Measurements from ENCODE around the gene PRMT7.
A peak's percentile ranks its signal among the peaks of the same experiment; 100 is the strongest.

PRMT7 gene

GRCh38 chr16:68310774-68311511 lies at the start of gene PRMT7, which contains the start of gene SLC7A6OS:
TSS of gene PRMT7 (plus strand) at chr16:68311019. CDS start at chr16:68315980, 4,961 bp downstream.
TSS of gene SLC7A6OS (minus strand) at chr16:68310946. CDS start at chr16:68310926, 20 bp downstream.
- DNase-seq, result peak; percentile 85 to 87

GRCh38 chr16:68263559-68264127 lies 47.2 kb upstream of the PRMT7 start:
- no peak for DNase-seq

- DNase-seq, result peak; percentile 79 to 81
These were observed 46.4 kb upstream of the PRMT7 start, which contains the start of gene SLC7A6 for GRCh38 chr16:68264128-68265077. TSS of gene SLC7A6 (plus strand) at chr16:68264526. CDS start at chr16:68274727, 10,201 bp downstream.

- DNase-seq, result peak; percentile 51 to 53
These were observed 45.5 kb upstream of the PRMT7 start for GRCh38 chr16:68265078-68265920.

GRCh38 chr16:68267612-68268405 lies 43.0 kb upstream of the PRMT7 start:
- no peak for DNase-seq

- DNase-seq, result no peak
These were observed 41.0 kb upstream of the PRMT7 start for GRCh38 chr16:68269793-68270192.

GRCh38 chr16:68270353-68270752 lies 40.5 kb upstream of the PRMT7 start:
- DNase-seq, result no peak

- peak; percentile 35 to 45 for DNase-seq
These were observed 38.2 kb upstream of the PRMT7 start for GRCh38 chr16:68272507-68273209.

GRCh38 chr16:68273459-68273858 lies 37.4 kb upstream of the PRMT7 start:
- DNase-seq, result no peak

GRCh38 chr16:68273896-68274295 lies 36.9 kb upstream of the PRMT7 start:
- DNase-seq, result no peak

- no peak for DNase-seq
These were observed 36.4 kb upstream of the PRMT7 start for GRCh38 chr16:68274441-68274840.

GRCh38 chr16:68275611-68276191 lies 35.1 kb upstream of the PRMT7 start:
- no peak for DNase-seq

- DNase-seq, result no peak
These were observed 34.6 kb upstream of the PRMT7 start for GRCh38 chr16:68276223-68276622.

- no peak for DNase-seq
These were observed 30.9 kb upstream of the PRMT7 start for GRCh38 chr16:68279726-68280558.

- peak; percentile 26 to 36 for DNase-seq
These were observed 29.3 kb upstream of the PRMT7 start for GRCh38 chr16:68281368-68282063.

GRCh38 chr16:68282064-68282452 lies 28.8 kb upstream of the PRMT7 start:
- no peak for DNase-seq

- no peak for DNase-seq
These were observed 27.5 kb upstream of the PRMT7 start for GRCh38 chr16:68283346-68283745.

- no peak for DNase-seq
These were observed 26.8 kb upstream of the PRMT7 start for GRCh38 chr16:68283801-68284598.
